Heart left ventricle (tissue), 13 donors: ENCODE data around the gene NRTN.

Experiments used
- POLR2A ChIP-seq, 2 donors: fragments of 450-650 bp; IDR thresholded peaks; one replicate each; pipeline ENCODE4 v1.6.1; 2017; ENCODE audit warnings: antibody characterized with exemption in 2 of 2, mild to moderate bottlenecking in 2 of 2, moderate library complexity in 2 of 2
- TF ChIP-seq, protein P1 (sequence below), 12 donors: fragments of 200-600 bp; sonication (generic) in 4 of 12; IDR thresholded peaks; one replicate each; pipeline versions ENCODE4 v1.5.0 to v1.8.0; 2018 to 2022; ENCODE audit warnings: antibody characterized with exemption in 12 of 12, mild to moderate bottlenecking in 5 of 12
- donor health status: ischemic (EF 13 %, LVEDD 7.1; RV severe dilation, severe dysfunction).
- donor health status: DM: no; HTN: yes; CAD: no.
- donor health status: DM: no; HTN: no; CAD: no.
- donor health status: ischemic (EF 25% LVEDD 6.9; RV normal size, moderate dysfunction).
- donor health status: ischemic (EF 25% LVEDD 5.7; RV mildly dilated, moderate dysfunction).
- donor health status: ischemic (EF 35%, LVEDD 5.7; RV mildly dilated, moderate dysfunction).
- donor health status: nonischemic (EF 11% LVEDD 7.7; RV severe dilation, severe dysfunction).
- donor health status: DM: yes; HTN: yes; CAD: no.
- donor health status: PGD.
- donor health status: ischemic (EF 29% LVEDD 5.4; RV normal size, mild dysfunction).
- donor health status: nonischemic (EF 23%, LVEDD 6.1; RV moderate dilation, normal function).

DNA sequence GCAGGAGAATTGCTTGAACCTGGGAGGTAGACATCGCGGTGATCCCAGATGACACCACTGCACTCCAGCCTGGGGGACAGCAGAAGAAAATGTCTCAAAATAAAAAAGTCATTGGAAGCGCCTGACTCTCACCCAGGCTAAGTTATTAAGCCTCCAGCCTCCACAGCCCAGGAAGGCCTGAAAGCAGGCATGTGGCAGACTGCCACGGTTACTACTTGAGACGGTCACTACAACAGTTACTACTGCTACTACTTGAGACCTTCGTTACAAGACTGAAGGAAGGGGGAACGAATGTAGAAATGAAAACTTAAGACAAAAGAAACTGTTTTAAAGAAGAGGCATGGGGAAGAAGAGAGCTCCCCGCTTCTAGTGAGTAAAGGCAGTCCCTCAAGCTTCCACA, 29.9 kb upstream of the NRTN start:
- TF ChIP-seq, protein P1, sequence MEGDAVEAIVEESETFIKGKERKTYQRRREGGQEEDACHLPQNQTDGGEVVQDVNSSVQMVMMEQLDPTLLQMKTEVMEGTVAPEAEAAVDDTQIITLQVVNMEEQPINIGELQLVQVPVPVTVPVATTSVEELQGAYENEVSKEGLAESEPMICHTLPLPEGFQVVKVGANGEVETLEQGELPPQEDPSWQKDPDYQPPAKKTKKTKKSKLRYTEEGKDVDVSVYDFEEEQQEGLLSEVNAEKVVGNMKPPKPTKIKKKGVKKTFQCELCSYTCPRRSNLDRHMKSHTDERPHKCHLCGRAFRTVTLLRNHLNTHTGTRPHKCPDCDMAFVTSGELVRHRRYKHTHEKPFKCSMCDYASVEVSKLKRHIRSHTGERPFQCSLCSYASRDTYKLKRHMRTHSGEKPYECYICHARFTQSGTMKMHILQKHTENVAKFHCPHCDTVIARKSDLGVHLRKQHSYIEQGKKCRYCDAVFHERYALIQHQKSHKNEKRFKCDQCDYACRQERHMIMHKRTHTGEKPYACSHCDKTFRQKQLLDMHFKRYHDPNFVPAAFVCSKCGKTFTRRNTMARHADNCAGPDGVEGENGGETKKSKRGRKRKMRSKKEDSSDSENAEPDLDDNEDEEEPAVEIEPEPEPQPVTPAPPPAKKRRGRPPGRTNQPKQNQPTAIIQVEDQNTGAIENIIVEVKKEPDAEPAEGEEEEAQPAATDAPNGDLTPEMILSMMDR (IDR thresholded peaks at IDR 0.05) = no peak
- TF ChIP-seq POLR2A (IDR thresholded peaks at IDR 0.05) = no peak
